A549 (cell line): ENCODE results near the gene GRK3. TPM values are rescaled to one million over a fixed set of nuclear protein-coding genes. Genes with fewer than 3 reads are reported as not detected.

ENCODE experiments used
- ATAC-seq, 2 experiments: fragments of 200-7000 bp in 1 of 2; fragments of >200 bp in 1 of 2; cut with Nextera tagmentation in 1 of 2; cut with Tn5 transposase in 1 of 2; 3 replicates each; pipeline versions ENCODE4 v1.8.0 to v1.9.1; 2018 to 2020; ENCODE audit warnings: mild to moderate bottlenecking in 1 of 2, moderate library complexity in 1 of 2
- CTCF ChIA-PET: fragments of 300-600 bp; sonication (Branson Sonifier 250); formaldehyde crosslinking; extraction: SDS; loops from one replicate; lab custom pipeline; 2021; ENCODE audit warnings: antibody characterized with exemption, inconsistent platforms; lab: Yijun Ruan, JAX
- POLR2A ChIA-PET: fragments of 350-600 bp; formaldehyde crosslinking; extraction: SDS; loops from one replicate; lab custom pipeline; 2021; ENCODE audit warnings: antibody characterized with exemption, inconsistent platforms; lab: Yijun Ruan, JAX
- DNase-seq, 2 experiments: peaks; one replicate each; pipeline versions ENCODE4 v3.0.0 to v3.0.0-alpha.2; 2011 to 2016; ENCODE audit warnings: low read depth in 1 of 2, low spot score in 1 of 2
- FAIRE-seq: peaks from 2 replicates; lab custom pipeline; 2011; peaks lifted over from hg19 to GRCh38; lab: Jason Lieb, UNC
- H3K27ac ChIP-seq, 2 experiments: fragments of >200 bp; sonication (Bioruptor Twin); formaldehyde crosslinking; 3 replicates each; pipeline ENCODE4 v1.5.1; 2016 to 2017
- H3K4me1 ChIP-seq: fragments of >200 bp; sonication (Bioruptor Twin); formaldehyde crosslinking; 3 replicates; pipeline ENCODE4 v1.6.1; 2016
- H3K4me2 ChIP-seq: fragments of >200 bp; sonication (Bioruptor Twin); formaldehyde crosslinking; 3 replicates; pipeline ENCODE4 v1.6.1; 2016
- H3K4me3 ChIP-seq: fragments of >200 bp; sonication (Bioruptor Twin); formaldehyde crosslinking; 3 replicates; pipeline ENCODE4 v1.5.1; 2016
- H3K9me3 ChIP-seq: fragments of >200 bp; sonication (Bioruptor Twin); formaldehyde crosslinking; 3 replicates; pipeline ENCODE4 v1.6.1; 2016
- CBX2 ChIP-seq: fragments of 200-600 bp; sonication (generic); IDR thresholded peaks from 2 replicates; pipeline ENCODE4 v1.6.1; 2016; ENCODE audit warnings: low read depth, mild to moderate bottlenecking, borderline replicate concordance
- CBX8 ChIP-seq: fragments of 200-600 bp; sonication (generic); IDR thresholded peaks from 2 replicates; pipeline ENCODE4 v1.6.1; 2016
- EHF ChIP-seq: fragments of 250-450 bp; sonication (Bioruptor Pico); IDR thresholded peaks from 2 replicates; pipeline ENCODE4 v1.5.0; 2020; ENCODE audit warnings: mild to moderate bottlenecking
- EHMT2 ChIP-seq: fragments of 200-600 bp; sonication (generic); IDR thresholded peaks from 2 replicates; pipeline ENCODE4 v1.6.1; 2016; ENCODE audit warnings: antibody characterized with exemption, low read depth, mild to moderate bottlenecking, moderate library complexity
- EP300 ChIP-seq, 2 experiments: fragments of >200 bp; sonication (Bioruptor Twin); formaldehyde crosslinking; IDR thresholded peaks; 2 replicates in 1 of 2; 3 replicates in 1 of 2; pipeline ENCODE4 v1.6.1; 2016 to 2017
- ESRRA ChIP-seq: fragments of 150-350 bp; IDR thresholded peaks from 2 replicates; pipeline ENCODE4 v1.6.1; 2014; ENCODE audit warnings: mild to moderate bottlenecking, low read length, borderline replicate concordance
- FOXS1 ChIP-seq: fragments of 250-450 bp; sonication (Bioruptor Pico); IDR thresholded peaks from 2 replicates; pipeline ENCODE4 v1.5.0; 2020; ENCODE audit warnings: mild to moderate bottlenecking, moderate library complexity
- GATA3 ChIP-seq: IDR thresholded peaks from 2 replicates; pipeline ENCODE4 v1.6.1; 2012; ENCODE audit warnings: borderline replicate concordance
- HDAC2 ChIP-seq: fragments of 200-600 bp; sonication (generic); IDR thresholded peaks from 2 replicates; pipeline ENCODE4 v1.6.1; 2016
- HOXA7 ChIP-seq: fragments of 250-450 bp; sonication (Bioruptor Pico); IDR thresholded peaks from 2 replicates; pipeline ENCODE4 v1.5.0; 2020; ENCODE audit warnings: mild to moderate bottlenecking, moderate library complexity
- JUNB ChIP-seq: fragments of >200 bp; sonication (Bioruptor Twin); formaldehyde crosslinking; IDR thresholded peaks from 2 replicates; pipeline ENCODE4 v1.6.1; 2016
- KDM5A ChIP-seq: fragments of 200-600 bp; sonication (generic); IDR thresholded peaks from 2 replicates; pipeline ENCODE4 v1.6.1; 2016; ENCODE audit warnings: antibody characterized with exemption, mild to moderate bottlenecking
- MAFK ChIP-seq: fragments of 450-650 bp; IDR thresholded peaks from 2 replicates; pipeline ENCODE4 v1.6.1; 2014; ENCODE audit not compliant: partially characterized antibody
- NFE2L2 ChIP-seq: fragments of 150-350 bp; conservative IDR thresholded peaks from 2 replicates; pipeline ENCODE4 v1.6.1; 2014; ENCODE audit warnings: low read length
- NR3C1 ChIP-seq: fragments of >200 bp; sonication (Bioruptor Twin); formaldehyde crosslinking; IDR thresholded peaks from 3 replicates; pipeline ENCODE4 v1.6.1; 2017
- RCOR1 ChIP-seq: fragments of 150-350 bp; IDR thresholded peaks from 2 replicates; pipeline ENCODE4 v1.6.1; 2014; ENCODE audit warnings: antibody characterized with exemption, low read length, low read depth
- RFX5 ChIP-seq: fragments of 450-650 bp; IDR thresholded peaks from 2 replicates; pipeline ENCODE4 v1.7.1; 2014; ENCODE audit warnings: antibody characterized with exemption, mild to moderate bottlenecking, moderate library complexity
- SMC3 ChIP-seq: fragments of >200 bp; sonication (Bioruptor Twin); formaldehyde crosslinking; IDR thresholded peaks from 3 replicates; pipeline ENCODE4 v1.6.1; 2018; ENCODE audit warnings: inconsistent platforms
- SREBF2 ChIP-seq: fragments of 450-650 bp; IDR thresholded peaks from 2 replicates; pipeline ENCODE4 v1.6.1; 2014; ENCODE audit warnings: mild to moderate bottlenecking, moderate library complexity
- TFCP2L1 ChIP-seq: fragments of 250-450 bp; sonication (Bioruptor Pico); IDR thresholded peaks from 2 replicates; pipeline ENCODE4 v1.5.0; 2021; ENCODE audit warnings: mild to moderate bottlenecking
- ZC3H11A ChIP-seq: fragments of 450-650 bp; IDR thresholded peaks from 2 replicates; pipeline ENCODE4 v1.6.1; 2014; ENCODE audit warnings: antibody characterized with exemption, mild to moderate bottlenecking
- ZNF302 ChIP-seq: fragments of 250-450 bp; sonication (Bioruptor Pico); IDR thresholded peaks from 2 replicates; pipeline ENCODE4 v1.9.0; 2021; ENCODE audit warnings: inconsistent platforms, mild to moderate bottlenecking, moderate library complexity
- WGBS: methylation state at CpG from one replicate; pipeline ENCODE4 v1.1.6; 2017; ENCODE audit errors: missing lambda C conversion rate; 5-methylcytosine and 5-hydroxymethylcytosine counted together
- polyA plus RNA-seq, 4 experiments: library from polyadenylated mRNA; depleted of rRNA in 3 of 4; stranded (reverse); fragments of >200 nt; fragmentation: RNase III in 1 of 4; extraction: RNeasy Plus Mini Kit Qiagen cat#74134 plus additional on column Dnase treatment in 1 of 4; gene quantifications; 2 replicates in 3 of 4; 3 replicates in 1 of 4; pipeline ENCODE4 v1.2.3, GENCODE V29; 2011 to 2017
- TF ChIP-seq, protein P1 (sequence below): fragments of >200 bp; sonication (Bioruptor Twin); formaldehyde crosslinking; IDR thresholded peaks from 3 replicates; pipeline ENCODE4 v1.5.1; 2016
- TF ChIP-seq, protein P2 (sequence below): fragments of 200-600 bp; sonication (generic); IDR thresholded peaks from 2 replicates; pipeline ENCODE4 v1.6.1; 2016; ENCODE audit warnings: antibody characterized with exemption, mild to moderate bottlenecking, moderate library complexity
- TF ChIP-seq, protein P3 (sequence below): IDR thresholded peaks from 2 replicates; pipeline ENCODE4 v1.6.1; 2012; ENCODE audit warnings: low read depth, borderline replicate concordance
- TF ChIP-seq, protein P4 (sequence below): IDR thresholded peaks from 2 replicates; pipeline ENCODE4 v1.6.1; 2012

GRK3 gene
- polyA plus RNA-seq, 2 of the 4 experiments (the other 2 are of a cell fraction) = 3.9 to 6.5 TPM

DNA sequence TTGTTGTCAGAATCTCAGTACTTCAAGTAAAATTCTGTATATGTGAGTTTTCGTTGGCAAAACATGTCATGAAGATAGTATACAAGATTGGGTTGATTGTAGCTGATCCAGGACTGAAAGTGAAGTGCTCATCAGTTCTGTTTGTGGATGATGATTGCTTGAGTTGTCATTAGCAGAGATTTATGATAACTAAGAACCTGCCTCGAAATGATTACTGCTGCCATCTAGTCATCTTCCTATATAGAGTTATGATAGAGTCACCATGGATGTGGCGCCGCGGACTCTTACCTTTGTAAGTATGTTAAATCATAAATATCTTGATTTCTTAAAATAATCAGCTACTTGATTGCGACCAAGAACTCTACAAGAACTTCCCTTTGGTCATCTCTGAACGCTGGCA is 149.6 kb downstream of the GRK3 start:
- Histone ChIP-seq H3K27ac (no peak overlapping the region), H3K4me3 (no peak overlapping the region)
- ChIA-PET POLR2A (no interaction called here), CTCF (interaction anchor here (0.7 to 1.6 kb wide), 2 partner anchors 12 kb away, joined by 3 to 4 read pairs; no protein-coding TSS in a partner anchor)
- no peak for ATAC-seq
- TF ChIP-seq GATA3 = no peak
- TF ChIP-seq SREBF2 = no peak
- no peak for TF ChIP-seq NR3C1
- TF ChIP-seq CBX2 = no peak
- TF ChIP-seq, protein P1, sequence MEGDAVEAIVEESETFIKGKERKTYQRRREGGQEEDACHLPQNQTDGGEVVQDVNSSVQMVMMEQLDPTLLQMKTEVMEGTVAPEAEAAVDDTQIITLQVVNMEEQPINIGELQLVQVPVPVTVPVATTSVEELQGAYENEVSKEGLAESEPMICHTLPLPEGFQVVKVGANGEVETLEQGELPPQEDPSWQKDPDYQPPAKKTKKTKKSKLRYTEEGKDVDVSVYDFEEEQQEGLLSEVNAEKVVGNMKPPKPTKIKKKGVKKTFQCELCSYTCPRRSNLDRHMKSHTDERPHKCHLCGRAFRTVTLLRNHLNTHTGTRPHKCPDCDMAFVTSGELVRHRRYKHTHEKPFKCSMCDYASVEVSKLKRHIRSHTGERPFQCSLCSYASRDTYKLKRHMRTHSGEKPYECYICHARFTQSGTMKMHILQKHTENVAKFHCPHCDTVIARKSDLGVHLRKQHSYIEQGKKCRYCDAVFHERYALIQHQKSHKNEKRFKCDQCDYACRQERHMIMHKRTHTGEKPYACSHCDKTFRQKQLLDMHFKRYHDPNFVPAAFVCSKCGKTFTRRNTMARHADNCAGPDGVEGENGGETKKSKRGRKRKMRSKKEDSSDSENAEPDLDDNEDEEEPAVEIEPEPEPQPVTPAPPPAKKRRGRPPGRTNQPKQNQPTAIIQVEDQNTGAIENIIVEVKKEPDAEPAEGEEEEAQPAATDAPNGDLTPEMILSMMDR = no peak
- no peak for TF ChIP-seq EHF (CRISPR knock-in tag)
- no peak for TF ChIP-seq RFX5
- no peak for TF ChIP-seq JUNB
- TF ChIP-seq, protein P2, sequence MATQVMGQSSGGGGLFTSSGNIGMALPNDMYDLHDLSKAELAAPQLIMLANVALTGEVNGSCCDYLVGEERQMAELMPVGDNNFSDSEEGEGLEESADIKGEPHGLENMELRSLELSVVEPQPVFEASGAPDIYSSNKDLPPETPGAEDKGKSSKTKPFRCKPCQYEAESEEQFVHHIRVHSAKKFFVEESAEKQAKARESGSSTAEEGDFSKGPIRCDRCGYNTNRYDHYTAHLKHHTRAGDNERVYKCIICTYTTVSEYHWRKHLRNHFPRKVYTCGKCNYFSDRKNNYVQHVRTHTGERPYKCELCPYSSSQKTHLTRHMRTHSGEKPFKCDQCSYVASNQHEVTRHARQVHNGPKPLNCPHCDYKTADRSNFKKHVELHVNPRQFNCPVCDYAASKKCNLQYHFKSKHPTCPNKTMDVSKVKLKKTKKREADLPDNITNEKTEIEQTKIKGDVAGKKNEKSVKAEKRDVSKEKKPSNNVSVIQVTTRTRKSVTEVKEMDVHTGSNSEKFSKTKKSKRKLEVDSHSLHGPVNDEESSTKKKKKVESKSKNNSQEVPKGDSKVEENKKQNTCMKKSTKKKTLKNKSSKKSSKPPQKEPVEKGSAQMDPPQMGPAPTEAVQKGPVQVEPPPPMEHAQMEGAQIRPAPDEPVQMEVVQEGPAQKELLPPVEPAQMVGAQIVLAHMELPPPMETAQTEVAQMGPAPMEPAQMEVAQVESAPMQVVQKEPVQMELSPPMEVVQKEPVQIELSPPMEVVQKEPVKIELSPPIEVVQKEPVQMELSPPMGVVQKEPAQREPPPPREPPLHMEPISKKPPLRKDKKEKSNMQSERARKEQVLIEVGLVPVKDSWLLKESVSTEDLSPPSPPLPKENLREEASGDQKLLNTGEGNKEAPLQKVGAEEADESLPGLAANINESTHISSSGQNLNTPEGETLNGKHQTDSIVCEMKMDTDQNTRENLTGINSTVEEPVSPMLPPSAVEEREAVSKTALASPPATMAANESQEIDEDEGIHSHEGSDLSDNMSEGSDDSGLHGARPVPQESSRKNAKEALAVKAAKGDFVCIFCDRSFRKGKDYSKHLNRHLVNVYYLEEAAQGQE = no peak
- no peak for TF ChIP-seq CBX8
- no peak for TF ChIP-seq NFE2L2
- TF ChIP-seq TFCP2L1 (CRISPR knock-in tag) = no peak
- TF ChIP-seq, all 56 proteins: peak for 0
- Histone ChIP-seq H3K9me3 (no peaks in the 10 kb centered on the region), H3K4me2 (no peak overlapping the region), H3K4me1 (no peaks in the 10 kb centered on the region)
- DNase-seq (no peak), FAIRE-seq (no peak)
- 87% methylated on average over 7 of the region's 7 CpGs for WGBS

DNA sequence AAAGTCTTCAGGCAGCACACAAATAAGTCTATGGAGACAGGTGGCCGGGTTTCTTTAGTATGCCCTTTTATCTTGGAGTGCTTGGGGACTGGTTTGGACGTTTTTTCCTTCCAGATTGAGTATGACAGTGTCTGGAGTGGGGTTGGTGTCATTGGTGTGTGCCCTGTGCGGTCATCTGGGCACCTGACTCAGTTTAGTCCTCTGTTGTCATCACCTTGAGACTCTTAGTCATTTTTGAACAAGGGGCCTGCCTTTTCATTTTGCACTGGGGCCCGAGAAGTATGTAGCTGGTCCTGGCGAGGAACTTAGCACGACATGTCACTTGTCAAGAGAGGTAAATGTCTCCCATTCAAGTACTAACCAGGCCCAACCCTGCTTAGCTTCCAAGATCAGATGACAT is 150.3 kb downstream of the GRK3 start:
- CTCF ChIA-PET = interaction anchor here (1.6 kb wide), 1 partner anchor 12 kb away, joined by 4 read pairs; no protein-coding TSS in a partner anchor
- H3K4me1 ChIP-seq = no peaks in the 10 kb centered on the region

More for the DNA sequence above, 150.3 kb downstream of the GRK3 start:
- FAIRE-seq (no peak), DNase-seq (no peak), ATAC-seq (no peak)
- no peak overlapping the region for H3K4me2 ChIP-seq
- TF ChIP-seq ESRRA = no peak
- no peak for TF ChIP-seq FOXS1 (CRISPR knock-in tag)
- TF ChIP-seq, protein P2 = no peak
- no peak for TF ChIP-seq ZC3H11A
- no peak for TF ChIP-seq NFE2L2
- no peak for TF ChIP-seq ZNF302 (CRISPR knock-in tag)
- TF ChIP-seq EP300 (IDR thresholded peaks at IDR 0.05) = no peak
- no peak for TF ChIP-seq KDM5A
- TF ChIP-seq, protein P3, sequence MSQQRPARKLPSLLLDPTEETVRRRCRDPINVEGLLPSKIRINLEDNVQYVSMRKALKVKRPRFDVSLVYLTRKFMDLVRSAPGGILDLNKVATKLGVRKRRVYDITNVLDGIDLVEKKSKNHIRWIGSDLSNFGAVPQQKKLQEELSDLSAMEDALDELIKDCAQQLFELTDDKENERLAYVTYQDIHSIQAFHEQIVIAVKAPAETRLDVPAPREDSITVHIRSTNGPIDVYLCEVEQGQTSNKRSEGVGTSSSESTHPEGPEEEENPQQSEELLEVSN = no peak
- no peak for TF ChIP-seq RFX5
- TF ChIP-seq RCOR1 = no peak
- no peak for TF ChIP-seq HDAC2
- TF ChIP-seq EHMT2 = no peak
- no peak for TF ChIP-seq MAFK
- TF ChIP-seq HOXA7 (CRISPR knock-in tag) = no peak
- TF ChIP-seq SMC3 = no peak
- TF ChIP-seq, protein P1 = no peak
- TF ChIP-seq, protein P4, sequence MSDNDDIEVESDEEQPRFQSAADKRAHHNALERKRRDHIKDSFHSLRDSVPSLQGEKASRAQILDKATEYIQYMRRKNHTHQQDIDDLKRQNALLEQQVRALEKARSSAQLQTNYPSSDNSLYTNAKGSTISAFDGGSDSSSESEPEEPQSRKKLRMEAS = no peak
- H3K9me3 ChIP-seq = no peaks in the 10 kb centered on the region
- no peak overlapping the region for H3K27ac ChIP-seq
- WGBS = 54% methylated on average over 6 of the region's 6 CpGs
- POLR2A ChIA-PET = no interaction called here
- H3K4me3 ChIP-seq = no peak overlapping the region
